ENCODE data around the gene SLTM.
"Not testable (repeated sequence)": the region's sequence is repeated elsewhere in the genome, so short reads cannot be mapped to it uniquely, and the experiment has no call there.

Gene SLTM

DNA sequence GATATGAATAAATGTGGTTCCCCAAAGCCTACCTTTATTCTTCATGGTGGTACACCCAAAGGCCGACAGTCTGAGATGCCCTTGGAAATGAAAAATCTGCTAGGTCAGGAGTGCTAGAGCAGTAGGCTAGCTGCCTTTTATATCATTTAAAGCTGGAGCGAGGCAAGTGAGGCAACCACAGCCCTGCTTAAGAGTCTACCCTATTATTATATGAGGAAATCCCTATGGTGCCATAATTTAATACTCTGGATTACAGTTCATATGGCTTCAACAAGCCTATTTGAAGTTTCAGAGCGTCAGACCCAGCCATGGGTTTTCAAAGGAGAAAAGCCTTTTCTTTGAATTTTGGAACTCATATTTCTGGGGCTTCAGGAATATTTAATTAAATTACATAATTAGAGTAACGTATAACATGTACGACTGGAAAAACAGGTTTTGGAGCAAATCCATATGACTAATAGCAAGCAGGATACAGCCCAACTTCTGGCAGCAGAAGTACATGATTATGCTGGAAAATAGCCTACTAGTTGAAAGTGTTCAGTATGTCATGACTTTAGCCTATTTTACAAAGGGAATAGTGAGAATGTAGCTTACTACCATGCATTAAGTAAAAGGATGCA lies 18.0 kb upstream of the SLTM start:
- no peaks in the 10 kb centered on the region for H3K27me3 ChIP-seq (ENCODE audit: low read depth)
- H3K36me3 ChIP-seq (replicated peaks), result no peaks in the 10 kb centered on the region
- DNase-seq (ENCODE audit: low spot score in 2 of 2), result no peak
- no peak overlapping the region for H3K4me3 ChIP-seq
- H3K9me3 ChIP-seq, result no peaks in the 10 kb centered on the region
- no peaks in the 10 kb centered on the region for H3K4me1 ChIP-seq
- in situ Hi-C loops (cut with MboI; ENCODE audit: low sequenced_read_pairs), result no loop called here

GRCh38 chr15:58947179-58947578 lies 13.7 kb upstream of the SLTM start:
- no peaks in the 10 kb centered on the region for H3K9me3 ChIP-seq
- no peaks in the 10 kb centered on the region for H3K27me3 ChIP-seq (ENCODE audit: low read depth)
- in situ Hi-C loops (cut with MboI; ENCODE audit: low sequenced_read_pairs), result no loop called here
- DNase-seq (ENCODE audit: low spot score in 2 of 2), result no peak
- no peaks in the 10 kb centered on the region for H3K36me3 ChIP-seq (replicated peaks)
- no peaks in the 10 kb centered on the region for H3K4me1 ChIP-seq
- no peak overlapping the region for H3K4me3 ChIP-seq

GRCh38 chr15:58934974-58935373 lies 1.5 kb upstream of the SLTM start:
- in situ Hi-C loops (cut with MboI; ENCODE audit: low sequenced_read_pairs); H3K36me3 ChIP-seq (replicated peaks); H3K27me3 ChIP-seq (ENCODE audit: low read depth); DNase-seq (ENCODE audit: low spot score in 2 of 2); H3K9me3 ChIP-seq; H3K4me3 ChIP-seq: not testable (repeated sequence)
- peaks cover 18% of the 10 kb centered on the region for H3K4me1 ChIP-seq

GRCh38 chr15:58934521-58934920 lies 1.0 kb upstream of the SLTM start:
- in situ Hi-C loops (cut with MboI; ENCODE audit: low sequenced_read_pairs), result no loop called here

GRCh38 chr15:58934114-58934447 lies 602 bp upstream of the SLTM start:
- DNase-seq (ENCODE audit: low spot score in 2 of 2), result no peak
- in situ Hi-C loops (cut with MboI; ENCODE audit: low sequenced_read_pairs), result no loop called here
- Histone ChIP-seq H3K27me3 (ENCODE audit: low read depth) (no peaks in the 10 kb centered on the region), H3K36me3 (replicated peaks) (peaks cover 2% of the 10 kb centered on the region), H3K9me3 (no peaks in the 10 kb centered on the region), H3K4me3 (peak overlapping the region; percentile 88), H3K4me1 (peaks cover 25% of the 10 kb centered on the region)

More at GRCh38 chr15:58934521-58934920, 1.0 kb upstream of the SLTM start:
- DNase-seq (ENCODE audit: low spot score in 2 of 2), result peak; percentile 42 to 81
- Histone ChIP-seq H3K4me1 (peaks cover 21% of the 10 kb centered on the region), H3K9me3 (no peaks in the 10 kb centered on the region), H3K27me3 (ENCODE audit: low read depth) (no peaks in the 10 kb centered on the region), H3K36me3 (replicated peaks) (no peaks in the 10 kb centered on the region), H3K4me3 (peak overlapping the region; percentile 88)

DNA sequence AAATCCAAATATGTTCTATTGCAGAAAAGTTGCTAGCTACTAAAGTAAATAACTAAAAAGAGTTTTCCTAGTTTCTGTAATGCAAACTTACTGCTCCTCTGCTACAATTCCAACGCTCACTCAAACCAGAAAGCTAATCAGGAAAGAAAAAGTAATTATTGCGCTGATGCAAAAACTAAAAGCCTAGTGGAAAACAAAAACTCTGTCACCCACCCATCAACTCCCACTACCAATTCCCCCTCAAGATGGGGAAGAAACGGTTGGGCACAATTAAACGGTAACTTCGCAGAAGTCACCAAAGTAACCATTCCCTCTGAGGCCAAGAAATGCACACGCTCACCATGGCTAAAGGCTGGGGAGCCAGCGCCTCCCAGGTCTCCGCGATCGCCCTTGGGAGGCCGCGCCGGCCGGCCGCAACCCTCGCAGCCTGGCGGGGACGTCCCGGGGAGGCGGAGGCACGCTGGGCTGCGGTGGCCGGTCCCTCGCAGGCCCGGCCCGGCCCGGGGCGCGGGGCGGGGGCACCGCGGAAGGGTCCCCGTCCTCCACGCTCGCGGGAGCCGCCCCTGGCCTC lies 684 bp downstream of the SLTM start:
- Histone ChIP-seq H3K4me1 (peaks cover 30% of the 10 kb centered on the region), H3K9me3 (no peaks in the 10 kb centered on the region), H3K4me3 (peak overlapping the region; percentile 88), H3K36me3 (replicated peaks) (peaks cover 12% of the 10 kb centered on the region), H3K27me3 (ENCODE audit: low read depth) (no peaks in the 10 kb centered on the region)
- in situ Hi-C loops (cut with MboI; ENCODE audit: low sequenced_read_pairs), result no loop called here
- peak; percentile 23 to 57 for DNase-seq (ENCODE audit: low spot score in 2 of 2)

DNA sequence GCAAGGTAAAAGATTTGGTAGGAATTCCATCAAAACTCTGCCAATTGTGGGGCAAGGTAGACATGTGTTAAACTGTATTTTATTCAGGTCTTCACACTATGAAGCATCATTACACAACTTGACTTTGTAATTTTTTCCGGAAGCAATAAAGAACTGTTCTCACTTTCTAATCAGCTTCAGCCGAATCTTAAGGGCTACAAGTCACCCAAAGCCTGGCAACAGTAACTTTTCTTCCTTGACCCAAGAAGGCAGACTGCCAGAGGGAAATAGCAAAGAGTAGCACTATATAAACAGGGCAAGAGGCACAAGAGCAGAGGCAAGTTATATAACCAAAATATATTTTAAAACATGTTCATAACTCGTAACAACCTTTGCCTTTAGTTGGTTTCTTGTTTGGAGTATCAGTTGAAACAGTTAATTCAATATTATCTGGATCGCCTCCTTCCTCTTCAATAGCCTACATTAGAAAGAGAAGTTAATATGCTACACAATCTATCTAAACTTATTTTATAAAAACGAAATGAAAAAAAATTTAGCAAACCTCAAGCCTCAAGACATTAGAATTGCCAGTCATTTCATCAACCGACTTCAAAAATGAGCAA lies 1.4 kb downstream of the SLTM start:
- H3K9me3 ChIP-seq, result no peaks in the 10 kb centered on the region
- in situ Hi-C loops (cut with MboI; ENCODE audit: low sequenced_read_pairs), result no loop called here
- no peaks in the 10 kb centered on the region for H3K27me3 ChIP-seq (ENCODE audit: low read depth)
- peaks cover 37% of the 10 kb centered on the region for H3K4me1 ChIP-seq
- peak in 1 of 2 experiments; percentile 27 for DNase-seq (ENCODE audit: low spot score in 2 of 2)
- H3K36me3 ChIP-seq (replicated peaks), result peaks cover 17% of the 10 kb centered on the region
- peak overlapping the region; percentile 88 for H3K4me3 ChIP-seq

- Histone ChIP-seq H3K36me3 (replicated peaks) (peaks cover 31% of the 10 kb centered on the region), H3K4me1 (peaks cover 53% of the 10 kb centered on the region), H3K27me3 (ENCODE audit: low read depth) (no peaks in the 10 kb centered on the region)
These were observed 3.5 kb downstream of the SLTM start for GRCh38 chr15:58929891-58930416.

GRCh38 chr15:58926823-58927222 lies 6.7 kb downstream of the SLTM start:
- Histone ChIP-seq H3K4me3 (no peak overlapping the region), H3K27me3 (ENCODE audit: low read depth) (no peaks in the 10 kb centered on the region), H3K4me1 (peaks cover 57% of the 10 kb centered on the region), H3K36me3 (replicated peaks) (peaks cover 43% of the 10 kb centered on the region), H3K9me3 (no peaks in the 10 kb centered on the region)
- in situ Hi-C loops (cut with MboI; ENCODE audit: low sequenced_read_pairs), result no loop called here
- peak in 1 of 2 experiments; percentile 80 for DNase-seq (ENCODE audit: low spot score in 2 of 2)

More at GRCh38 chr15:58929891-58930416, 3.5 kb downstream of the SLTM start:
- Histone ChIP-seq H3K9me3 (no peaks in the 10 kb centered on the region), H3K4me3 (no peak overlapping the region)
- in situ Hi-C loops (cut with MboI; ENCODE audit: low sequenced_read_pairs), result no loop called here
- DNase-seq (ENCODE audit: low spot score in 2 of 2), result peak; percentile 33 to 92

DNA sequence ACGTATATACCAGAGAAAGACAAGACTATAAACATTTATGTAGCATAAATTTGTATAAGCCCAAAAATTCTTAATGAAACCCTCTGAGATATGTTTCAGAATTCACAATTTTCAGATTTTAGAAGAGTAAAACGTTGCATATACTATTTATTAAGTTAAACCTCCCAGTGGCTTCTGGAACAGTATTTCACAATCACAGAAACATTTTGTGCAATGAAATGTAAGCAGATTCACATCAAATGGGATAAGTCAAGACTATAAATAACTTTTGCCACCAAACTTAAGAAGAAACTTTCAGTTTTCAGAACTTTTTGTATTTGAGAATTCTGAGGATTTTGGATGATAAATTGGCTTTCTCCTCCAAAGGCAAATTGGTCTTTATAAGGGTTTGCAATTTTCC lies 9.2 kb downstream of the SLTM start:
- Histone ChIP-seq H3K4me3 (no peak overlapping the region), H3K9me3 (no peaks in the 10 kb centered on the region), H3K27me3 (ENCODE audit: low read depth) (no peaks in the 10 kb centered on the region), H3K4me1 (peaks cover 40% of the 10 kb centered on the region), H3K36me3 (replicated peaks) (peaks cover 43% of the 10 kb centered on the region)
- DNase-seq (ENCODE audit: low spot score in 2 of 2), result no peak
- in situ Hi-C loops (cut with MboI; ENCODE audit: low sequenced_read_pairs), result no loop called here

GRCh38 chr15:58923696-58924300 lies 9.7 kb downstream of the SLTM start:
- no peak for DNase-seq (ENCODE audit: low spot score in 2 of 2)
- Histone ChIP-seq H3K36me3 (replicated peaks) (peaks cover 38% of the 10 kb centered on the region), H3K4me1 (peaks cover 36% of the 10 kb centered on the region), H3K9me3 (no peaks in the 10 kb centered on the region), H3K27me3 (ENCODE audit: low read depth) (no peaks in the 10 kb centered on the region), H3K4me3 (no peak overlapping the region)
- in situ Hi-C loops (cut with MboI; ENCODE audit: low sequenced_read_pairs), result no loop called here

- in situ Hi-C loops (cut with MboI; ENCODE audit: low sequenced_read_pairs), result no loop called here
- H3K36me3 ChIP-seq (replicated peaks), result peaks cover 35% of the 10 kb centered on the region
- no peak for DNase-seq (ENCODE audit: low spot score in 2 of 2)
These were observed 10.2 kb downstream of the SLTM start for GRCh38 chr15:58923284-58923683.

DNA sequence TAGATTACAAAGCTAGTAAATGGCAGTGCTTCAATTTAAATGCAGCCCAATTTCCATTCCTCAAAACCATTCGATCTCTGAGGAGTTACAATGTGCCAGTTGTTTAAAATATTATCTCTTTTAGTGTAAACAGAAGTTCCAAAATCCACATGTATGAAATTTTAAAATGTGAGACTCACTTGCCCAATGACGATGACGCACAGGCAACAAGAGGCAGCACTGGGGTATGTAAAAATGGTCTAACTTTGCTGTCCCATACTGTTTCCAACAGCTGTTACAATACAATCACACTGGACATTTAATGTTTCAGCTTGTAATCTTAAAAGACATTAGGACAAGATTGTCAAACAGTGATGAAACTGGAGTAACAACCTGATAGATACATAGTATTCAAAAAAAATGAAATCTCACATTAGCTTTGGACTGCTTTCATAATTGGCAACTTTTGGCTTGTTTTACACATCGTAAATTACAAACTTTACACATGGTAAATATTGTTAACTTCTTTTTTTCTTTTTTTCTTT lies 12.2 kb downstream of the SLTM start:
- in situ Hi-C loops (cut with MboI; ENCODE audit: low sequenced_read_pairs), result no loop called here
- Histone ChIP-seq H3K27me3 (ENCODE audit: low read depth) (no peaks in the 10 kb centered on the region), H3K4me1 (peaks cover 26% of the 10 kb centered on the region), H3K9me3 (no peaks in the 10 kb centered on the region), H3K4me3 (no peak overlapping the region), H3K36me3 (replicated peaks) (peaks cover 36% of the 10 kb centered on the region)
- no peak for DNase-seq (ENCODE audit: low spot score in 2 of 2)

More at GRCh38 chr15:58923284-58923683, 10.2 kb downstream of the SLTM start:
- Histone ChIP-seq H3K4me3 (no peak overlapping the region), H3K27me3 (ENCODE audit: low read depth) (no peaks in the 10 kb centered on the region), H3K9me3 (no peaks in the 10 kb centered on the region), H3K4me1 (peaks cover 36% of the 10 kb centered on the region)

- in situ Hi-C loops (cut with MboI; ENCODE audit: low sequenced_read_pairs); H3K4me3 ChIP-seq: not testable (repeated sequence)
- H3K36me3 ChIP-seq (replicated peaks), result peaks cover 31% of the 10 kb centered on the region
These were observed 13.0 kb downstream of the SLTM start for GRCh38 chr15:58920447-58920846.

More at GRCh38 chr15:58920447-58920846, 13.0 kb downstream of the SLTM start:
- DNase-seq (ENCODE audit: low spot score in 2 of 2); H3K9me3 ChIP-seq; H3K27me3 ChIP-seq (ENCODE audit: low read depth): not testable (repeated sequence)
- H3K4me1 ChIP-seq, result peaks cover 26% of the 10 kb centered on the region

Measured in HAP-1 (cell line).